T-helper 22 cell (primary cell): Measurements from ENCODE around the gene ARFGEF3.

Experiments used
- DNase-seq: peaks from one replicate; pipeline ENCODE4 v3.0.0-alpha.2; 2020; ENCODE audit warnings: low read depth

The ARFGEF3 gene

GRCh38 chr6:138308731-138309110 is 147.0 kb downstream of the ARFGEF3 start:
- no peak for DNase-seq

- no peak for DNase-seq
Measured at GRCh38 chr6:138309695-138310094, 148.0 kb downstream of the ARFGEF3 start.

GRCh38 chr6:138310294-138310693 is 148.6 kb downstream of the ARFGEF3 start:
- no peak for DNase-seq

- DNase-seq = no peak
Measured at GRCh38 chr6:138310821-138311220, 149.1 kb downstream of the ARFGEF3 start.

GRCh38 chr6:138311268-138311667 is 149.5 kb downstream of the ARFGEF3 start:
- DNase-seq = no peak

GRCh38 chr6:138318741-138319375 is 157.1 kb downstream of the ARFGEF3 start:
- DNase-seq = no peak

- DNase-seq = no peak
Measured at GRCh38 chr6:138321934-138322333, 160.2 kb downstream of the ARFGEF3 start.

- DNase-seq = no peak
Measured at GRCh38 chr6:138323821-138324220, 162.1 kb downstream of the ARFGEF3 start.

- no peak for DNase-seq
Measured at GRCh38 chr6:138328210-138328609, 166.5 kb downstream of the ARFGEF3 start.

- DNase-seq = no peak
Measured at GRCh38 chr6:138330763-138331162, 169.0 kb downstream of the ARFGEF3 start.

- DNase-seq = no peak
Measured at GRCh38 chr6:138331444-138331843, 169.7 kb downstream of the ARFGEF3 start.

- DNase-seq = no peak
Measured at GRCh38 chr6:138331984-138332383, 170.2 kb downstream of the ARFGEF3 start.

GRCh38 chr6:138334000-138334399 is 172.3 kb downstream of the ARFGEF3 start:
- no peak for DNase-seq

- no peak for DNase-seq
Measured at GRCh38 chr6:138334963-138335362, 173.2 kb downstream of the ARFGEF3 start.

GRCh38 chr6:138336221-138336620 is 174.5 kb downstream of the ARFGEF3 start:
- no peak for DNase-seq

GRCh38 chr6:138337076-138337475 is 175.3 kb downstream of the ARFGEF3 start:
- no peak for DNase-seq

- no peak for DNase-seq
Measured at GRCh38 chr6:138339024-138339423, 177.3 kb downstream of the ARFGEF3 start.

- DNase-seq = no peak
Measured at GRCh38 chr6:138341176-138341575, 179.4 kb downstream of the ARFGEF3 start.

- no peak for DNase-seq
Measured at GRCh38 chr6:138343112-138343511, 181.4 kb downstream of the ARFGEF3 start.

- DNase-seq = no peak
Measured at GRCh38 chr6:138345565-138346285, 184.0 kb downstream of the ARFGEF3 start.

- no peak for DNase-seq
Measured at GRCh38 chr6:138346302-138347195, 184.8 kb downstream of the ARFGEF3 start.

- no peak for DNase-seq
Measured at GRCh38 chr6:138347864-138348263, 186.1 kb downstream of the ARFGEF3 start.

- no peak for DNase-seq
Measured at GRCh38 chr6:138349891-138350290, 188.2 kb downstream of the ARFGEF3 start.
